ENCODE results near the gene PISD. TPM values are rescaled to one million over a fixed set of nuclear protein-coding genes. Genes with fewer than 3 reads are reported as not detected.

The PISD gene
- total and polyA plus RNA-seq, 9 of the 15 experiments (the other 6 are each of a cell fraction or from before 2014, with no cell fraction given) = 24.5 to 65.9 (median 36.6) TPM

DNA sequence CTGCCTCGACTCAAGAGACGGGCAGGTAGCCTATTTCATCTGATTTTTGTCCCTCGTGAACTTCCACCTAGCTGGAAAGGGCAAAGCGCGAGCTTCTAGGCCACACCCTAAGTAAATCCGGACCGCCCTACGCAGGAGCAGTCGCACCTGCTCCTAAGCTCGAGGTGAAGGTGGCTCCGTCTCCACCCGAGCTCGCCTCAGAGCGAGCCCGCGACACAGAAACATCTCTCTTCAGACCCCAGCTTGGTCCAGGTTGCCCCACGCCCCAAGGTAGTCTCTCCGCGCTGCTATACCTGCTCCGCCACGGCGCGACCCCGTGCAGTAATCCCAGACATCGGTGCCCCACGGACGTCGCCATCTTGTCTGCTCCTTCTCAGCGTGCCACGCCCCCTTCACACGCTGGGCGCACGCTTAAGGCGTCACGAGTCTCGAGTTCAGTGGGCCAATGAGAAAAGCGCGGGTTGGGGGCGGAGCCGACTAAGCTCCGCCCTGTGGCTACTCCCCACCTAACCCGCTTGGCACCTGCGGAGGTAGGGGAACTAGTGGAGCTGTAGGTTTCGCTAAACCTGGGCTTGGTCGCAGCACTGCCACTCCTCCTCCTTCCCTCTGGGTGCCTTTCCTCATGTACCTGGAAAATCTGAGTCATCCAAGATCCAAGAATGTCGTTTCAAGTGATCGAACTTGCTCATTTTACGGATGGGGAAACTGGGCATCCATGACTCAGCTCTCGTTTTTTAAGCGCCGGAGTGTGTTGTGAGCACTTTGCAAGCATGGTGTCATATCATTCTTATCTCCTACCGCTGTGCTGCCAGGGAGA lies at the start of gene PISD (continued):
- TF ChIP-seq, protein P1, sequence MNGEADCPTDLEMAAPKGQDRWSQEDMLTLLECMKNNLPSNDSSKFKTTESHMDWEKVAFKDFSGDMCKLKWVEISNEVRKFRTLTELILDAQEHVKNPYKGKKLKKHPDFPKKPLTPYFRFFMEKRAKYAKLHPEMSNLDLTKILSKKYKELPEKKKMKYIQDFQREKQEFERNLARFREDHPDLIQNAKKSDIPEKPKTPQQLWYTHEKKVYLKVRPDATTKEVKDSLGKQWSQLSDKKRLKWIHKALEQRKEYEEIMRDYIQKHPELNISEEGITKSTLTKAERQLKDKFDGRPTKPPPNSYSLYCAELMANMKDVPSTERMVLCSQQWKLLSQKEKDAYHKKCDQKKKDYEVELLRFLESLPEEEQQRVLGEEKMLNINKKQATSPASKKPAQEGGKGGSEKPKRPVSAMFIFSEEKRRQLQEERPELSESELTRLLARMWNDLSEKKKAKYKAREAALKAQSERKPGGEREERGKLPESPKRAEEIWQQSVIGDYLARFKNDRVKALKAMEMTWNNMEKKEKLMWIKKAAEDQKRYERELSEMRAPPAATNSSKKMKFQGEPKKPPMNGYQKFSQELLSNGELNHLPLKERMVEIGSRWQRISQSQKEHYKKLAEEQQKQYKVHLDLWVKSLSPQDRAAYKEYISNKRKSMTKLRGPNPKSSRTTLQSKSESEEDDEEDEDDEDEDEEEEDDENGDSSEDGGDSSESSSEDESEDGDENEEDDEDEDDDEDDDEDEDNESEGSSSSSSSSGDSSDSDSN (IDR thresholded peaks at IDR 0.05; ENCODE audit: borderline replicate concordance in 1 of 2, low read depth in 2 of 2, low read length in 2 of 2) = 0 out of 4 replicates have a peak, but pooled peaks of 1 of the 2 experiments have one; percentile 16
- TF ChIP-seq, protein P2, sequence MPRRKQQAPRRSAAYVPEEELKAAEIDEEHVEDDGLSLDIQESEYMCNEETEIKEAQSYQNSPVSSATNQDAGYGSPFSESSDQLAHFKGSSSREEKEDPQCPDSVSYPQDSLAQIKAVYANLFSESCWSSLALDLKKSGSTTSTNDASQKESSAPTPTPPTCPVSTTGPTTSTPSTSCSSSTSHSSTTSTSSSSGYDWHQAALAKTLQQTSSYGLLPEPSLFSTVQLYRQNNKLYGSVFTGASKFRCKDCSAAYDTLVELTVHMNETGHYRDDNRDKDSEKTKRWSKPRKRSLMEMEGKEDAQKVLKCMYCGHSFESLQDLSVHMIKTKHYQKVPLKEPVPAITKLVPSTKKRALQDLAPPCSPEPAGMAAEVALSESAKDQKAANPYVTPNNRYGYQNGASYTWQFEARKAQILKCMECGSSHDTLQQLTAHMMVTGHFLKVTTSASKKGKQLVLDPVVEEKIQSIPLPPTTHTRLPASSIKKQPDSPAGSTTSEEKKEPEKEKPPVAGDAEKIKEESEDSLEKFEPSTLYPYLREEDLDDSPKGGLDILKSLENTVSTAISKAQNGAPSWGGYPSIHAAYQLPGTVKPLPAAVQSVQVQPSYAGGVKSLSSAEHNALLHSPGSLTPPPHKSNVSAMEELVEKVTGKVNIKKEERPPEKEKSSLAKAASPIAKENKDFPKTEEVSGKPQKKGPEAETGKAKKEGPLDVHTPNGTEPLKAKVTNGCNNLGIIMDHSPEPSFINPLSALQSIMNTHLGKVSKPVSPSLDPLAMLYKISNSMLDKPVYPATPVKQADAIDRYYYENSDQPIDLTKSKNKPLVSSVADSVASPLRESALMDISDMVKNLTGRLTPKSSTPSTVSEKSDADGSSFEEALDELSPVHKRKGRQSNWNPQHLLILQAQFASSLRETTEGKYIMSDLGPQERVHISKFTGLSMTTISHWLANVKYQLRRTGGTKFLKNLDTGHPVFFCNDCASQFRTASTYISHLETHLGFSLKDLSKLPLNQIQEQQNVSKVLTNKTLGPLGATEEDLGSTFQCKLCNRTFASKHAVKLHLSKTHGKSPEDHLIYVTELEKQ (CRISPR knock-in tag; IDR thresholded peaks at IDR 0.05) = no peak
- TF ChIP-seq, protein P3, sequence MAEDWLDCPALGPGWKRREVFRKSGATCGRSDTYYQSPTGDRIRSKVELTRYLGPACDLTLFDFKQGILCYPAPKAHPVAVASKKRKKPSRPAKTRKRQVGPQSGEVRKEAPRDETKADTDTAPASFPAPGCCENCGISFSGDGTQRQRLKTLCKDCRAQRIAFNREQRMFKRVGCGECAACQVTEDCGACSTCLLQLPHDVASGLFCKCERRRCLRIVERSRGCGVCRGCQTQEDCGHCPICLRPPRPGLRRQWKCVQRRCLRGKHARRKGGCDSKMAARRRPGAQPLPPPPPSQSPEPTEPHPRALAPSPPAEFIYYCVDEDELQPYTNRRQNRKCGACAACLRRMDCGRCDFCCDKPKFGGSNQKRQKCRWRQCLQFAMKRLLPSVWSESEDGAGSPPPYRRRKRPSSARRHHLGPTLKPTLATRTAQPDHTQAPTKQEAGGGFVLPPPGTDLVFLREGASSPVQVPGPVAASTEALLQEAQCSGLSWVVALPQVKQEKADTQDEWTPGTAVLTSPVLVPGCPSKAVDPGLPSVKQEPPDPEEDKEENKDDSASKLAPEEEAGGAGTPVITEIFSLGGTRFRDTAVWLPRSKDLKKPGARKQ (CRISPR knock-in tag; IDR thresholded peaks at IDR 0.05) = no peak
- peak; percentile 98 for TF ChIP-seq CREM (IDR thresholded peaks at IDR 0.05; ENCODE audit: low read depth)
- peak; percentile 84 for TF ChIP-seq NFYB (IDR thresholded peaks at IDR 0.05; ENCODE audit: extremely low read depth, insufficient read length)
- peak; percentile 32; the same call in 1 of the 2 replicates for TF ChIP-seq ZKSCAN1 (IDR thresholded peaks at IDR 0.05; ENCODE audit: low read depth, low read length)
- no peak for TF ChIP-seq CC2D1A (IDR thresholded peaks at IDR 0.05)
- no peak for TF ChIP-seq ETS2 (tag; IDR thresholded peaks at IDR 0.05; ENCODE audit: borderline replicate concordance, poor library complexity, severe bottlenecking)
- TF ChIP-seq CBFB (CRISPR knock-in tag; IDR thresholded peaks at IDR 0.05) = no peak
- TF ChIP-seq SP1 (CRISPR knock-in tag; IDR thresholded peaks at IDR 0.05) = peak; percentile 99
- no peak for TF ChIP-seq IFI16 (CRISPR knock-in tag; IDR thresholded peaks at IDR 0.05)
- TF ChIP-seq SRSF7 (optimal IDR thresholded peaks at IDR 0.05; ENCODE audit: low read depth, low read length) = no peak
- no peak for TF ChIP-seq NFIX (CRISPR knock-in tag; IDR thresholded peaks at IDR 0.05; ENCODE audit: low read depth)
- peak; percentile 52; the same call in 1 of the 2 replicates for TF ChIP-seq NBN (IDR thresholded peaks at IDR 0.05; ENCODE audit: low read depth)
- no peak for TF ChIP-seq NCOA1 (IDR thresholded peaks at IDR 0.05; ENCODE audit: low read depth)
- TF ChIP-seq RBFOX2 (IDR thresholded peaks at IDR 0.05; ENCODE audit: low read depth, low read length) = peak; percentile 89
- TF ChIP-seq, protein P4, sequence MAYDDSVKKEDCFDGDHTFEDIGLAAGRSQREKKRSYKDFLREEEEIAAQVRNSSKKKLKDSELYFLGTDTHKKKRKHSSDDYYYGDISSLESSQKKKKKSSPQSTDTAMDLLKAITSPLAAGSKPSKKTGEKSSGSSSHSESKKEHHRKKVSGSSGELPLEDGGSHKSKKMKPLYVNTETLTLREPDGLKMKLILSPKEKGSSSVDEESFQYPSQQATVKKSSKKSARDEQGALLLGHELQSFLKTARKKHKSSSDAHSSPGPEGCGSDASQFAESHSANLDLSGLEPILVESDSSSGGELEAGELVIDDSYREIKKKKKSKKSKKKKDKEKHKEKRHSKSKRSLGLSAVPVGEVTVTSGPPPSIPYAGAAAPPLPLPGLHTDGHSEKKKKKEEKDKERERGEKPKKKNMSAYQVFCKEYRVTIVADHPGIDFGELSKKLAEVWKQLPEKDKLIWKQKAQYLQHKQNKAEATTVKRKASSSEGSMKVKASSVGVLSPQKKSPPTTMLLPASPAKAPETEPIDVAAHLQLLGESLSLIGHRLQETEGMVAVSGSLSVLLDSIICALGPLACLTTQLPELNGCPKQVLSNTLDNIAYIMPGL (CRISPR knock-in tag; IDR thresholded peaks at IDR 0.05) = no peak
